B cell (primary cell): ENCODE measurements around the gene NKX1-1. TPM values are rescaled to one million over a fixed set of nuclear protein-coding genes. Genes with fewer than 3 reads are reported as not detected.

ENCODE experiments used
- ATAC-seq: fragments of 200-7000 bp; cut with Tn5 transposase; one replicate; pipeline ENCODE4 v1.10.0; 2021; ENCODE audit warnings: low read depth, mild to moderate bottlenecking, moderate number of reproducible peaks, moderate library complexity
- CTCF ChIA-PET: fragments of 350-600 bp; sonication (Branson Sonifier 250); formaldehyde crosslinking; loops from one replicate; lab custom pipeline; 2021; ENCODE audit warnings: antibody characterized with exemption, inconsistent platforms; lab: Charles Lee
- POLR2A ChIA-PET: fragments of 350-600 bp; sonication (Branson Sonifier 250); formaldehyde crosslinking; loops from one replicate; lab custom pipeline; 2021; ENCODE audit warnings: antibody characterized with exemption; lab: Charles Lee
- DNase-seq: peaks from one replicate; pipeline ENCODE4 v3.0.0; 2013
- H2AFZ ChIP-seq: 2 replicates; pipeline ENCODE4 v1.6.1; 2012; ENCODE audit warnings: mild to moderate bottlenecking, low read depth, low read length; ENCODE audit not compliant: insufficient read depth, poor library complexity, severe bottlenecking
- H3K27ac ChIP-seq, 2 donors: 1 replicate in 1 of 2; 2 replicates in 1 of 2; pipeline ENCODE4 v1.5.1; 2012 to 2013; ENCODE audit warnings: low read length in 2 of 2, mild to moderate bottlenecking in 2 of 2, moderate library complexity in 1 of 2
- H3K27me3 ChIP-seq, 4 experiments: fragments of 200-600 bp in 1 of 4; sonication (generic) in 1 of 4; replicated peaks in 1 of 4; 1 replicate in 2 of 4; 2 replicates in 2 of 4; pipeline versions ENCODE4 v1.6.1 to v1.7.0; 2013 to 2016; ENCODE audit warnings: low read length in 3 of 4, mild to moderate bottlenecking in 2 of 4, mixed read lengths in 1 of 4, moderate library complexity in 1 of 4; ENCODE audit not compliant: insufficient read depth in 4 of 4, control insufficient read depth in 3 of 4; ENCODE audit errors: control extremely low read depth in 1 of 4
- H3K36me3 ChIP-seq, 2 experiments: replicated peaks in 1 of 2; 1 replicate in 1 of 2; 2 replicates in 1 of 2; pipeline versions ENCODE4 v1.6.1 to v1.7.1; 2013; ENCODE audit warnings: low read length in 1 of 2; ENCODE audit not compliant: insufficient read depth in 2 of 2, control insufficient read depth in 1 of 2; ENCODE audit errors: control extremely low read depth in 1 of 2, extremely low read depth in 1 of 2
- H3K4me1 ChIP-seq, 2 donors: fragments of 200-600 bp in 1 of 2; sonication (generic) in 1 of 2; 1 replicate in 1 of 2; 2 replicates in 1 of 2; pipeline versions ENCODE4 v1.5.1 to v1.6.1; 2013 to 2017; ENCODE audit warnings: low read length in 2 of 2; ENCODE audit not compliant: control insufficient read depth in 2 of 2, insufficient read depth in 2 of 2
- H3K4me2 ChIP-seq: replicated peaks from 2 replicates; pipeline ENCODE3; 2012; ENCODE audit warnings: mild to moderate bottlenecking, low read depth, low read length; ENCODE audit not compliant: poor library complexity, severe bottlenecking
- H3K4me3 ChIP-seq, 5 experiments: fragments of 200-600 bp in 1 of 5; sonication (generic) in 1 of 5; 1 replicate in 3 of 5; 2 replicates in 2 of 5; pipeline versions ENCODE4 v1.5.1 to v1.7.0; 2011 to 2016; ENCODE audit warnings: low read length in 4 of 5, mild to moderate bottlenecking in 4 of 5, low read depth in 2 of 5, control low read depth in 1 of 5, moderate library complexity in 1 of 5; ENCODE audit not compliant: insufficient read depth in 1 of 5; ENCODE audit errors: control extremely low read depth in 1 of 5, extremely low read depth in 1 of 5
- H3K79me2 ChIP-seq: fragments of 200-600 bp; sonication (generic); one replicate; pipeline ENCODE4 v1.6.0; 2016; ENCODE audit warnings: low read length; ENCODE audit not compliant: control insufficient read depth, insufficient read depth
- H3K9ac ChIP-seq: fragments of 200-600 bp; sonication (generic); 2 replicates; pipeline ENCODE4 v1.6.1; 2017; ENCODE audit warnings: mild to moderate bottlenecking, low read length, moderate library complexity
- H3K9me3 ChIP-seq, 3 donors: one replicate each; pipeline versions ENCODE4 v1.6.1 to v1.7.1; 2013; ENCODE audit warnings: low read length in 2 of 3; ENCODE audit not compliant: control insufficient read depth in 2 of 3, insufficient read depth in 1 of 3; ENCODE audit errors: control extremely low read depth in 1 of 3
- H4K20me1 ChIP-seq: 2 replicates; pipeline ENCODE4 v1.6.0; 2012; ENCODE audit warnings: mild to moderate bottlenecking, low read length; ENCODE audit not compliant: insufficient read depth, control insufficient read depth, poor library complexity, severe bottlenecking
- H3K27ac Mint-ChIP-seq: one replicate; pipeline ENCODE4 v1.8.0; 2021; ENCODE audit warnings: mixed read lengths
- H3K27me3 Mint-ChIP-seq: one replicate; pipeline ENCODE4 v1.8.0; 2021; ENCODE audit warnings: mixed read lengths
- H3K4me1 Mint-ChIP-seq: one replicate; pipeline ENCODE4 v1.8.0; 2021; ENCODE audit warnings: mixed read lengths
- H3K4me3 Mint-ChIP-seq: one replicate; pipeline ENCODE4 v1.8.0; 2021; ENCODE audit warnings: mixed read lengths
- H3K9me3 Mint-ChIP-seq: one replicate; pipeline ENCODE4 v1.8.0; 2022; ENCODE audit warnings: mixed read lengths; ENCODE audit not compliant: insufficient read depth
- CTCF ChIP-seq: fragments of 200-600 bp; IDR thresholded peaks from one replicate; pipeline ENCODE4 v1.8.0; 2022; ENCODE audit warnings: antibody characterized with exemption, mild to moderate bottlenecking
- EZH2 ChIP-seq: IDR thresholded peaks from 2 replicates; pipeline ENCODE4 v1.6.1; 2012; ENCODE audit warnings: borderline replicate concordance, low read depth, mild to moderate bottlenecking, moderate library complexity, low read length; ENCODE audit not compliant: insufficient read depth, poor library complexity, severe bottlenecking
- WGBS: methylation state at CpG from one replicate; pipeline ENCODE4 v1.1.5; 2013; ENCODE audit warnings: missing lambda C conversion rate; ENCODE audit not compliant: insufficient coverage; 5-methylcytosine and 5-hydroxymethylcytosine counted together
- intact Hi-C: fragments of 100-400 bp; cut with micrococcal nuclease; formaldehyde crosslinking; loops from one replicate; pipeline ENCODE4 v1.10.0; 2022
- polyA plus RNA-seq: library from polyadenylated mRNA; depleted of rRNA; stranded (reverse); fragments of >200 nt; gene quantifications from 2 replicates; pipeline ENCODE4 v1.2.3, GENCODE V29; 2012
- total RNA-seq, 2 donors: library from RNA; stranded (reverse); fragments of 120-200 nt in 1 of 2; gene quantifications; 1 replicate in 1 of 2; 2 replicates in 1 of 2; pipeline versions ENCODE4 v1.2.3 to v1.2.4, GENCODE V29; 2013 to 2022

Gene NKX1-1
- total and polyA plus RNA-seq, 2 donors (not counting 1 experiment from before 2014, with no cell fraction given), result not detected

- no peaks in the 10 kb centered on the region for H3K4me1 Mint-ChIP-seq
- H2AFZ ChIP-seq, result no peak overlapping the region
- no peak for ATAC-seq
- H3K27me3 Mint-ChIP-seq, result peaks cover 32% of the 10 kb centered on the region
- no peak overlapping the region for H3K4me3 Mint-ChIP-seq
- DNase-seq, result no peak
- POLR2A ChIA-PET, result no interaction called here
- H3K4me3 ChIP-seq, result no peak overlapping the region
- H3K9me3 ChIP-seq, result peaks cover 0 to 55% (median 0%) of the 10 kb centered on the region in 3 donors
- no peaks in the 10 kb centered on the region for H3K4me1 ChIP-seq
- no peak overlapping the region for H3K27ac Mint-ChIP-seq
- no peaks in the 10 kb centered on the region for H4K20me1 ChIP-seq
- H3K36me3 ChIP-seq, result no peaks in the 10 kb centered on the region
- H3K79me2 ChIP-seq, result no peaks in the 10 kb centered on the region
- intact Hi-C loops, result no loop called here
- TF ChIP-seq EZH2, result no peak
- TF ChIP-seq CTCF, result no peak
- no peak overlapping the region for H3K4me2 ChIP-seq
- peaks cover 0 to 62% (median 21%) of the 10 kb centered on the region in 4 experiments for H3K27me3 ChIP-seq
- no peaks in the 10 kb centered on the region for H3K9me3 Mint-ChIP-seq
- no peak overlapping the region for H3K9ac ChIP-seq
- 44% methylated on average over 43 of the region's 77 CpGs for WGBS
- CTCF ChIA-PET, result no interaction called here
- H3K27ac ChIP-seq, result no peak overlapping the region
Observed at GRCh38 chr4:1413687-1414479, 7.6 kb upstream of the NKX1-1 start.

GRCh38 chr4:1413204-1413663, 7.0 kb upstream of the NKX1-1 start:
- Histone ChIP-seq H4K20me1 (no peaks in the 10 kb centered on the region), H3K36me3 (no peaks in the 10 kb centered on the region), H3K27me3 (peaks cover 0 to 69% (median 25%) of the 10 kb centered on the region in 4 experiments), H3K4me2 (no peak overlapping the region), H3K9ac (no peak overlapping the region), H2AFZ (no peak overlapping the region), H3K4me3 (no peak overlapping the region), H3K79me2 (no peaks in the 10 kb centered on the region), H3K9me3 (peaks cover 0 to 61% (median 0%) of the 10 kb centered on the region in 3 donors), H3K27ac (no peak overlapping the region), H3K4me1 (peaks cover 0 to 3% of the 10 kb centered on the region in 2 donors)
- H3K9me3 Mint-ChIP-seq, result no peaks in the 10 kb centered on the region
- H3K4me1 Mint-ChIP-seq, result peaks cover 3% of the 10 kb centered on the region
- POLR2A ChIA-PET, result no interaction called here
- DNase-seq (no peak), ATAC-seq (no peak)
- 61% methylated on average over 16 of the region's 16 CpGs for WGBS
- no peak overlapping the region for H3K27ac Mint-ChIP-seq
- TF ChIP-seq CTCF (no peak), EZH2 (no peak)
- CTCF ChIA-PET, result no interaction called here
- intact Hi-C loops, result no loop called here
- H3K4me3 Mint-ChIP-seq, result no peak overlapping the region
- peaks cover 37% of the 10 kb centered on the region for H3K27me3 Mint-ChIP-seq
